Mesothelial cell of epicardium (in vitro differentiated cells): ENCODE measurements around the gene NHEJ1. TPM values are rescaled to one million over a fixed set of nuclear protein-coding genes. Genes with fewer than 3 reads are reported as not detected.

Source experiments
- DNase-seq, 2 experiments: peaks; one replicate each; pipeline ENCODE4 v3.0.0; 2021; ENCODE audit warnings: low spot score in 2 of 2; ENCODE audit not compliant: unreplicated experiment in 2 of 2
- H3K27ac Mint-ChIP-seq: 2 replicates; pipeline ENCODE4 v1.8.0; 2021; ENCODE audit warnings: mixed read lengths
- H3K27me3 Mint-ChIP-seq: 2 replicates; pipeline ENCODE4 v1.8.0; 2021; ENCODE audit warnings: low read depth, mixed read lengths
- H3K36me3 Mint-ChIP-seq: 2 replicates; pipeline ENCODE4 v1.8.0; 2021; ENCODE audit warnings: mixed read lengths
- H3K4me1 Mint-ChIP-seq: 2 replicates; pipeline ENCODE4 v1.8.0; 2021; ENCODE audit warnings: mixed read lengths
- H3K4me3 Mint-ChIP-seq: 2 replicates; pipeline ENCODE4 v1.8.0; 2021; ENCODE audit warnings: mild to moderate bottlenecking, moderate library complexity, mixed read lengths
- H3K9me3 Mint-ChIP-seq: 2 replicates; pipeline ENCODE4 v1.8.0; 2021; ENCODE audit warnings: mixed read lengths
- CTCF ChIP-seq: fragments of 200-600 bp; sonication (generic); IDR thresholded peaks from one replicate; pipeline ENCODE4 v1.5.0; 2021; ENCODE audit warnings: antibody characterized with exemption; ENCODE audit not compliant: unreplicated experiment
- total RNA-seq: library from RNA; stranded (reverse); gene quantifications from 3 replicates; pipeline ENCODE4 v1.2.1, GENCODE V29; 2021

Gene NHEJ1
- total RNA-seq, 1 donor from 2014 or later, result 11.5 TPM

GRCh38 chr2:219035942-219036341 lies 124.7 kb downstream of the NHEJ1 start:
- H3K27me3 Mint-ChIP-seq, result peaks cover 95% of the 10 kb centered on the region
- H3K27ac Mint-ChIP-seq, result no peak overlapping the region
- TF ChIP-seq CTCF, result no peak
- H3K4me3 Mint-ChIP-seq, result no peak overlapping the region
- no peaks in the 10 kb centered on the region for H3K9me3 Mint-ChIP-seq
- H3K36me3 Mint-ChIP-seq, result no peaks in the 10 kb centered on the region
- H3K4me1 Mint-ChIP-seq, result no peaks in the 10 kb centered on the region
- no peak for DNase-seq

GRCh38 chr2:219034823-219035222 lies 125.8 kb downstream of the NHEJ1 start:
- TF ChIP-seq CTCF, result no peak
- H3K27ac Mint-ChIP-seq, result no peak overlapping the region
- H3K27me3 Mint-ChIP-seq, result peaks cover 86% of the 10 kb centered on the region
- H3K4me1 Mint-ChIP-seq, result peaks cover 2% of the 10 kb centered on the region
- no peaks in the 10 kb centered on the region for H3K9me3 Mint-ChIP-seq
- no peak for DNase-seq
- H3K36me3 Mint-ChIP-seq, result no peaks in the 10 kb centered on the region
- no peak overlapping the region for H3K4me3 Mint-ChIP-seq

GRCh38 chr2:219032051-219032745 lies 128.4 kb downstream of the NHEJ1 start:
- no peak overlapping the region for H3K27ac Mint-ChIP-seq
- no peak for DNase-seq
- no peaks in the 10 kb centered on the region for H3K36me3 Mint-ChIP-seq
- peaks cover 84% of the 10 kb centered on the region for H3K27me3 Mint-ChIP-seq
- no peaks in the 10 kb centered on the region for H3K9me3 Mint-ChIP-seq
- TF ChIP-seq CTCF, result no peak
- H3K4me1 Mint-ChIP-seq, result peaks cover 3% of the 10 kb centered on the region
- H3K4me3 Mint-ChIP-seq, result no peak overlapping the region

- no peak for TF ChIP-seq CTCF
- no peak overlapping the region for H3K4me3 Mint-ChIP-seq
- H3K36me3 Mint-ChIP-seq, result no peaks in the 10 kb centered on the region
- peaks cover 3% of the 10 kb centered on the region for H3K4me1 Mint-ChIP-seq
- H3K9me3 Mint-ChIP-seq, result no peaks in the 10 kb centered on the region
- H3K27ac Mint-ChIP-seq, result no peak overlapping the region
- peaks cover 82% of the 10 kb centered on the region for H3K27me3 Mint-ChIP-seq
- DNase-seq, result no peak
Observed at GRCh38 chr2:219031005-219031738, 129.4 kb downstream of the NHEJ1 start.

GRCh38 chr2:219030177-219030940 lies 130.3 kb downstream of the NHEJ1 start:
- Mint-ChIP-seq H3K27me3 (peaks cover 81% of the 10 kb centered on the region), H3K27ac (no peak overlapping the region), H3K36me3 (no peaks in the 10 kb centered on the region), H3K4me3 (no peak overlapping the region), H3K9me3 (no peaks in the 10 kb centered on the region), H3K4me1 (peaks cover 3% of the 10 kb centered on the region)
- TF ChIP-seq CTCF, result no peak
- DNase-seq, result no peak
